Cerebellar cortex (tissue), 1 donor: ENCODE results near the gene CEBPE.
A peak's percentile ranks its signal among the peaks of the same experiment; 100 is the strongest.
"Not testable (repeated sequence)": the region's sequence is repeated elsewhere in the genome, so short reads cannot be mapped to it uniquely, and the experiment has no call there.

Experiments used
- DNase-seq: peaks from one replicate; pipeline ENCODE4 v3.0.0-alpha.2; 2015; ENCODE audit warnings: low spot score

Gene CEBPE

DNA sequence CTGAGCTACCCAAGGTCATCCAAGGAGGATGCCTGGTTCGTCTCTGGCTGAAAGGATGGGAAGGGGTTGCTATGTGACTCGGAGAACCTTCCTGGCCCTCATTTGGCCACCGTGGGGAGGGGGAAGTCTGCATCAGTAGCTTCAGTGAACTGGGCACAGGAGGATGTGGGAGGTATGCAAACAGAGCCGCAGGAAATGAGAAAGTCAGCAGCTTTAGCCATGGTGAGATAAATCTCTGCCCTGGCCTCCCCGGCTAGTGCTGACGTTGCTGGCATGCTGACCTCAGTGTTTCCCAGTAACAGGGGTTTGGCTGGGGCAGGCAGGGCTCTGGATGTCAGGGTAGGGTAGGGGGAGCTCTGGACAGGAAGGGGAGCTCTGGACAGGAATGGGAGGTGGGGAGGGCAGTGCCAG, 2.3 kb upstream of the CEBPE start:
- DNase-seq, result peak; percentile 12

DNA sequence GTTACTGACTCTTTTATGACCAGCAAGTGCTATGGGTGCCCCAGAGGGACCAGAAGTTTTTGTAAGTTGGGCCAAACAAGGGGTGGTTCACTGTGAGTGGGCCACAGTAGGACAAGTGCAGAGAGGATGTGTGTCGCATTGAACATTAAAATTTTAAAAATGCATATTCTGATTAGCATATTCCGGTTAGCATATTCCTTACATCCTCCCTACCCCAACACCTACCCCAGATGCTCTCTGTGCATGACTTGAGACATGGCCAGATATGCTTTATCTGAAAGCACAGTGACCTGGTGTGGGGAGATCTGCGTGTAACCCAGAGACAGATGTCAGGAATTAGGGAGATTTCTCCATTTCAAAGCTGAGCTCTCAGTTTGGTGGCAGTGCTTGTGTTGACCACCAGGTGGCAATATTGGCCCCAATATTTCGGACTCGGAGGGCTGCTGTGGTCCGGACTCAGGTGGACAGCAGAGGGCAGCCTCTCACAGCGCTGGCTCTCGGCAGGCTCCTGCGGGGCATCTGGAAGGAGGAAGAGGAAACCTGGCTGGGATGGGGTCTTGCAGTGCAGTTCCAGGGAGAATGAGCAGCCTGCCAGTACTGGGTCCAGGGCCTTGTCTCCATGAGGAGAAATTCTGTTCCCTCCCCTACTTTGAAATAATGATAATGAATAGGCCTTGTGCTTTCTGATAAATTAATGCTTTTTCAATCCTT, 1.6 kb upstream of the CEBPE start:
- DNase-seq, result peak; percentile 91

DNA sequence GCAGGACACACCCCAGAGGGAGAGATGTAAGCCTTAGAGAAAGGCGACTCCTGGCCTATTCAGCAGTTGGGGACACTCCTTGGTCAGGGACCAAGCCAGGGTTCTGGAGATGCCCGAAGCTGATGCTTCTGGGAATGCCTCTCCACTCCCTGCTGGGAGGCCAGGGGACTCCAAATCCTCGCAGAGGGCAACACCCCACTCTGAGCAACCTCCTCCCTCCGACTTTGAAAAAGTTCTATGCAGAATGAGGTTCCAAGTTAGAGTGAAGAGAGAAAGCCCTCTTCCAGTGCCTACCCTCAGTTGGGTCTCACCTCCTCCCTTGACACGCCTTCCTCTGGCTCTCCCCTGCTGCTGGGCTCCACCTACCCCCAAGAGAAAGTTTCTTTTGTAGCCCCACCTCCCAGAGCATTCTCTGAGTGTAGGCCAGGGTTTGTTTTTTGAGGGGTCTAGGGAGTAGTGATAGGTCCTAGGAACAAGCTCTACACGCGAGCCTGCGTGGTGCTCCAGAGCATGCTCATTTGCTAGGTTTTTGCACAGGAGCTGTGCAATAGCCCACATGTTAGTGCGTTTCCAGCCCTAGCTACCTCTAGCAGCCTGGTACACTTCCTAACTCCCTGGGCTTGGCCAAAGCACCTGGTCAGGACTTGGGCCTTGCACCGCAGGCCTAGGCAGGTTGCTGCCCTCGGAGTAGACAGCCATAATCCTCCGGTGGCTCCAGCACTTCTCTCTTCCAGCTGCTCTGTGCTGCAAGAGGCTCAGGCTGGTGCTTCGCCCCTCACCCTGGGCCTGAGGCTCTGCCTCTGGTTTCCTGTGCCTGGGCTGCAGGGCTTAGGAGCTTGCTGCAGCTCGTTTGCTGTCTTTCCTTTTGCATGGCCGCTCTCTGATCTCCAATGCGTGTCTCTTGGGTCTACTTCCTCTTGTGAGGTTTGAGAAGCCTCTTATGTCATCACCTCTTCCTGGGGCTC, 590 bp upstream of the CEBPE start:
- no peak for DNase-seq

DNA sequence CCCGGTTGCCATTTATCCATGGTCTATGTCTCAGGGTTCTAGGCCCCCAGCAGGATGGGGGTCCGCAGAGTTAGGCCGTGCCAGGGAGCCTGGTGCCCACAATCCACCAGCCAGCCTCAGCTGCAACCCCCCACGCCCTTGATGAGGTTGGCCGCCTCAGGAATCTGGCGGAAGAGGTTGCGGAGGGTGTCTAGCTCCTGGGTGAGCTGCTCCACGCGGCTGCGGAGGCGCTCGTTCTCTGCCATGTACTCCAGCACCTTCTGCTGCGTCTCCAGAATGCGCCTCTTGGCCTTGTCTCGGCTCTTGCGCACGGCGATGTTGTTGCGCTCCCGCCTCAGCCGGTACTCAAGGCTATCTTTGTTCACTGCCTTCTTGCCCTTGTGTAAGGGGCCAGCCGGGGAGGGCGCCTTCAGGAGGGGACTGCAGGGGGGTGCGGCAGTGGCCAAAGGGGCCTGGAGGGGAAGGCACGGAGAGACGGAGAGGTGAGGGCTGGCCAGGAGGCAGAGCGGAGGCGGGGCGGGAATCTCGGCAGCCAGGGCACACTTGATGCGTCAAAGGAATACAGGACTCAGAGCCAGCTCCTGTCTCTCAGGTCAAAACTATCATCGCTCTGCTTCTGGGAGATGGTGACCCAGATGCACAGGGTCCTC, 1.6 kb downstream of the CEBPE start:
- DNase-seq, result no peak

DNA sequence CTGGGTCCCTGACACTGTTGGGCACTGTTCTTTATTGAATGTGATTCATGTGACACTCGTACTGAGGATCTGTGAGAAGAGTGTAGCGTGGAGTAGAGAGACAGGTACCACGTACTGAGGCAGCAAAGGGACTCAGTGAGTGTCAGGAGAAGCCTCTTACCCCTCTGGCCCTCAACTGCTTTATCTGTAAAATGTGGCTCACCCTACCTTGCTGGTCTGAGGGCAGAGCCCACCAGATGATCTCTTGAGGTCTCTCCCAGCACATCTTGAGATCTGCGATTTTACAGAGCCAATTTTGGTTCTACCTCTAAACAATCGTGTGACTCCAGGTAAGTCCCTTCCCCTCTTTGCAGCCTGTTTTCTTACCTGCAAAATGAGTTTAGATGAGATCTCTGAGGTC, 3.1 kb downstream of the CEBPE start:
- no peak for DNase-seq

DNA sequence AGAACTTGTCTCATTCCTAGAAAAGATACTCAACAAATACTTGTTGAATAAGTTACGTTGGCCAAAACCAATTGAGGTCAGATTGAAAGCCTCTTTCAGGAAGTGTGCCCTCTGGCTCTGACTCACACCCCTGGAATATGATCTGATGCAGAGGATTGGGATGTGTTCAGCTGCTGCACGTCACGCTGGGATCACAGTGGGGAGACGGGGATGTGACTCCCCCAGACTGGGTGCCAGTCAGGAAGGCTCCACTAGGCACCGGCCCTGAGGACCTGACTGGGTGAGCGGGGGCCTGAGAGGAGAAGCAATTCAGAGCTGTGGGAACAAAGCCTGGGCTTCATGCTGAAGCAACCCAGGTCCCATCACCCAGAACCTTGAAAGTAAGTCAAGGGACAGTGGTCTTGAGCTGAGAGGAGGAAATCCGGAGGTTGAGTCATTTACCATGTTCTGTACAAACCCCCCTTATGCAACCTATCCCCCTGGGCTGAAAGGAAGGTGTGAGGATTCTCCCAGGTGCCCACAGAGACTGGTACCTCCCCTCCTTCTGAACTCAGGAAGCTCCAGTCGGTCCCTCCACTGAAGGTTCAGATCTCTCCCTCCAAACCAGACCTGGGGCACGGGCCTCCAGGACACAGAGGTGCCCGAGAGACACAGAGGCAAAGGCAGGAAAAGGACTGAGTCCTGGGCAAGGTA, 3.9 kb downstream of the CEBPE start:
- no peak for DNase-seq

DNA sequence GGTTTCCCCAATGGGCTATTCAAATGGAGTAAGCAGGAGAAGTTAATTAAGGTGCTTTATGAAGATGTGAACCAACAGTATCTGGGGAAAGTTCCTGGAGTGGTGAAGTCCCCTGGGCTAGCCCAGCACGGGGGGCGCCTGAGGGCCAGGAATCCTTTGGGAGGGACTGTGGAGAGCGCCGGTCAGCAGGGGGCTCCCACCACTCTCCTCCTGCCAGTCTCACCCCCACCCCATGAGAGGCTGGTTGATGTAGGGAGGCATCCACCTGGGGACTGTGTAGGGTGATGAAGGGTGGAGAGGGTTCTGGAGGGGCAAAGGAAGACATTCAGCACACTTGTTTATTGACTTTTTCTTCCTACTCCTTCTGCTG, 4.4 kb downstream of the CEBPE start:
- no peak for DNase-seq

DNA sequence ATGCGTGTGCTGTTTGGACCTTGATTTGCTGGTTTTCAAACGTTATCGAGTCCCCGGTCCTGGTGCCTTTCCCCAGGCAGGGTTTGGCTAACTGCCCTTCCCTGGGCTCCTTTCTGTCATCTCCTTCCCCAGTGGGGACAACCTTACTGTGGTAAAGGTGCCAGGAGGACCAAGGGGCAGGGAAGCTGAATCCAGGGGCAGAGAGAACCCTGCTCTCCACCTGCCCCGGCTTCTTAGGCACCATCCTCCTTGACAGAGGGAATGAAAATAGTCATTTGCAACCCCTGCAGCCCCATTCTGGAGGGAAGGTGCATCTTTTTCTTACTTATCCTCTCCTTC, 5.0 kb downstream of the CEBPE start:
- DNase-seq, result no peak

DNA sequence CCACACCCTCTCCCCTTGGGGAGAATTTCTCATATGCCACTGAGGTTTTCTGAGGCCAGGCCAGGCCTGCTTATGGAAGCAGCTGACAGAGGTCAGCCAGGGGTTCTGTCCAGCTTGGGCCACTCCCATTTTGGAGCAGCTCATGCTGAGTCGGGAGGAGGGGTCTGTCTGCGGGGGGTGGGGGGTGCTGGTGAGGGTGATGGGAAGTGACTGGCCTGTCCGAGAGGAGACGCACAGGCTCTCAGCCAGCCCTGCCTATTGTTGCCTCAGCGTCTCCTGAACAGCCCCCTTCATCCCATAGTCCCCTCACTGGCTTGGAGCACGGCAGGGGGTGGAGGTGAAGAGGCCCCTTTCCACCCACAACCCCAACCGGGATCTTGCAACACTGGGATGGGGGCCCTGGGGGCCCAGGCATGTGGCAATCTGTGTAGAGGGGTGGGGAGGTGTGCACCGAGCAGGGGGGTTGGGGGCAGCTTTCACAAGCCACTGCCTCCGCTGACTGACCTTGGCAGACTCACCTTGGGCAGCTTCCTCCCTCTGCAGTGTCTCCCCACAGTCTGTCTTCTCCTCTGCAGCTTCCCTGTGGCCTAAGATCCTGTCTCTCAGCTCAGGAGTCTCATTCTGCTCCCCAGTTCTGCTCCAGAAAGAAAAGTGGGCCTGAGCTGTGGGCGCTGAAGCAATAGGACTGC, 5.5 kb downstream of the CEBPE start:
- no peak for DNase-seq

DNA sequence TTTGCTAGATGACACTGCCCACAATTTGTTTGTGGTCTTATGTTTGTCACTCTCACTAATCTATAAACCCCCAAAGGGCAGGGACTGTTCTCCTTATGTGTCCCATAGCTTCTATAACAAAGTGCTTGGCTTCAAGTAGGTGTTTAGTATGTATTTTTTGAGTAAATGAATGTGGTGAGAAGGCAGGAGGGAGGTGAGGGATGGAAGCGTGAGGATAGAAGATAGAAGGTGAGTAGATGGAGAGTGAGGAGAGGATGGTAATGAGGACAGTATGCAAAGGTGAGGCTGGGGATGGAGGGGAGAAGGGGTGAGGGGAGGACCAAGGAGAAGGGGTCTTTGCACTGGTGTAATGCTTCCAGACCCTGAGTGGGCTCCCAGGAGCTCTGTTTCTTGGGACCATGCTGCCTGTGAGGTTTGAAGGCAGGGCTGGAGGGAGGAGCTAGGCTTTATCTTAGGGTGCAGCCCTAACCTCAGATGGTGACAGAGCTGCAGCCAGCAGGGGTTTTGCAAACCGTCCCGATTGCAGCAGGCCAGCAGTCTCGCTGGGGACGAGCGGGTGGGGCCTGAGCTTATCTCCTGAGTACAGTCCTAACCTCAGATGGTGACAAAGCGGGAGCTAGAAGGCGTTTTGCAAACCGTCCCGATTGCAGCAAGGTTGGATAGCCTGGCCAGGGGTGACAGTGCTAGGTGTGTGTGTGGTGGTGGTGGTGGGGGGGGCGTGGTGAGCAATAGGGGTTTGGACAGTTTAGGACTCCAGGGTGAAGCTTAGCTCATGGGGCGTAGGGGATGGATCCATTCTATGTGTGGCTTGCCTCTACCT, 6.5 kb downstream of the CEBPE start:
- no peak for DNase-seq

DNA sequence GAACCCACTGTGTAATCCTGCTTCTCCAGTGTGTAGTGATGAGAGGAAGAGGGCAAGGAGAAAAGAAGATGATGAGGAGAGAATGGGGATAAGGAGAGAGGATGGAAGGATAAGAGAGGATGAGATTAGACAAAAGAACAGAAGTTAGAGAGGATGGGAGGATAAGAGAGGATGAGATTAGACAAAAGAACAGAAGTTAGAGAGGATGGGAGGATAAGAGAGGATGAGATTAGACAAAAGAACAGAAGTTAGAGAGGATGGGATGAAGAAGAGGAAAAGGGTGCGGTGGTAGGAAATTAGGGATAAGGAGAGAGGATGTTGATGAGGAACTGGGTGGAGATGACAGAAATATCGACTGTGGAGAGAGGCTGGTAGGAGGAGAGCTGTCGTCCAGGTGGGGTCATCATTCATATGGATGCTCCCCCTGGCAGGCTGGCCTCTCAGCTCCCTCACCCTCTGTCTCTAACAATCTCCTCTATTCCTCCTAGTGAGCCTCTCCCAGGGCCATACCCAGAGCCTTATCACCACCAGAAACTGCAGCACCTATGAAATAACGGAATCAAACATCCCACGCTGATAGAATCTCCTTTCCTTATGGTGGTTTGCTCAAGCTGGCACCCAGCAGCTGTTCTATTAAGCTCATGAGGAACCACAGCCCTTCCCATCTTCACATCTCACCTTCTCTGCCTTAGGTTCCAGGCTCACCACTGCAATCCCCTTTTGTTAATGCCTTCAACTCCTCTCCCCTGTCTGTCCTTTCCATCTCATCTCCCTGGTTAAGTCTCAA, 8.3 kb downstream of the CEBPE start:
- no peak for DNase-seq

DNA sequence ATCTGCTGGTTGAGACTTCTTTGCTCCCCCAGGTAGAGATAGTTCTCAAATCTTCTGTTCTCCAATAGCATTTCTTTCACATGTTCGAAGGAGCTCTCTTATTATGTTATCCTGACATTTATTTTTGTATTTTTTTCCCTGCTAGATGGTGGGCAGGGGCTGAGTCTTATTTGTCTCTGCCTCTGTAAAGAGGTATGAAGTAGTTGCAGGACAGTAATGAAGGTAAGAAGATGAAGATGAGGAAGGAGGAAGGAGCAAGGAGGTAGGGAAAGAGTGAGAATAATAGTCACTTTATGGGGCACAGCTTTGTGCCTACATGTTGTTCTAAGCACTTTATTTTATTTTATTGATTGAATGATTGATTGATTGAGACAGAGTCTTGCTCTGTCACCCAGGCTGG, 9.3 kb downstream of the CEBPE start:
- no peak for DNase-seq

DNA sequence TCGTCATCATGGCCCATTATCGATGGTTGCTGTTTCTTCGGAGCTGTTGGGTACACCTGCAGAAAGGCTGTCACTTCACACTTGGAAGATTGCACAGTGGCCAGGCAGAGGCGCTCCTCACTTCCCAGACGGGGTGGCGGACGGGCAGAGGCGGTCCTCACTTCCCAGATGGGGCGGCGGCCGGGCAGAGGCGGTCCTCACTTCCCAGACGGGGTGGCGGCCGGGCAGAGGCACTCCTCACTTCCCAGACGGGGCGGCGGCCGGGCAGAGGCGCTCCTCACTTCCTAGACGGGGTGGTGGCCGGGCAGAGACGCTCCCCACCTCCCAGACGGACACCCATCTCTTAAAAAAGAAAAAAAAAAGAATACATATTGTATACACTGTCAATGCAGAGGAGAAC, 10.9 kb downstream of the CEBPE start:
- not testable (repeated sequence) for DNase-seq

DNA sequence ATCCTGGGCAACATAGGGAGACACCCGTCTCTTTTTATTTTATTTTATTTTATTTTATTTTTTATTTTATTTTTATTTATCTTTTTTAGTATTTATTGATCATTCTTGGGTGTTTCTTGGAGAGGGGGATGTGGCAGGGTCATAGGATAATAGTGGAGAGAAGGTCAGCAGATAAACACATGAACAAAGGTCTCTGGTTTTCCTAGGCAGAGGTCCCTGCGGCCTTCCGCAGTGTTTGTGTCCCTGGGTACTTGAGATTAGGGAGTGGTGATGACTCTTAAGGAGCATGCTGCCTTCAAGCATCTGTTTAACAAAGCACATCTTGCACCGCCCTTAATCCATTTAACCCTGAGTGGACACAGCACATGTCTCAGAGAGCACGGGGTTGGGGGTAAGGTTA, 11.4 kb downstream of the CEBPE start:
- not testable (repeated sequence) for DNase-seq

DNA sequence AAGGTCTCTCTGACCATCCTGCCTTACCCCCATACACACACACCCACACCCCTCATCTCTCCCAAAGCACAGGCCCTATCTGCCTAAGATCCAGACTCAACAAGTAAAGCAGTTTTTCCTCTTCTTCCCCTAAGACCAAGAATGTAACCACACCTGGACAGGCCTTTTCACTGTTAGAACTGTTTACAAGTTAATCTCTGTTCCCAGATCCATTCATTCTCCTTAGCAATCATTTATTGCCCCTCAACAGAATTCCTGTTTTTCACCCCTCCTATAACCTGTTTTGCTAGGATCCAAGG, 12.4 kb downstream of the CEBPE start:
- no peak for DNase-seq

DNA sequence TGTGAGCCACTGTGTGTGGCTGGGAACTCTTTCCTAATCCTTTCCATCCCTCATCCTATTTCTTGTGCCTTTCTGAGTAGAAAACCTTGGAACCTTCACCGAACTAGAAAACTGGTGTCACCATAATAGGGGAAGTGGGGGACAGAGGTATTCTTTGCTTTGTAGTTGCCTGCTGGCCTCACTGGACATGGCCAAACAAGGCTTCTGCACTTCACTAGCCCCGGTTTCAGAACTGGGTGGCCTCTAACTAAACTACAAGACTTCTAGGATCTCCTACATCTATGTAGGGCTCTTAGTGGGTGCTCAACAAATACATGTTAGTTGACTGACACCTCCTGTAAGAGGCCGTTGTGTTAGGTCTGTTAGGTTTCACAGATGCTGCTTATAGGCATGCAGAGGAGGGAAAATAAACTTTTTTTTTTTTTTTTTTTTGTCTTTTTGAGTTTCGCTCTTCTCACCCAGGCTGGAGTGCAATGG, 13.7 kb downstream of the CEBPE start:
- no peak for DNase-seq

DNA sequence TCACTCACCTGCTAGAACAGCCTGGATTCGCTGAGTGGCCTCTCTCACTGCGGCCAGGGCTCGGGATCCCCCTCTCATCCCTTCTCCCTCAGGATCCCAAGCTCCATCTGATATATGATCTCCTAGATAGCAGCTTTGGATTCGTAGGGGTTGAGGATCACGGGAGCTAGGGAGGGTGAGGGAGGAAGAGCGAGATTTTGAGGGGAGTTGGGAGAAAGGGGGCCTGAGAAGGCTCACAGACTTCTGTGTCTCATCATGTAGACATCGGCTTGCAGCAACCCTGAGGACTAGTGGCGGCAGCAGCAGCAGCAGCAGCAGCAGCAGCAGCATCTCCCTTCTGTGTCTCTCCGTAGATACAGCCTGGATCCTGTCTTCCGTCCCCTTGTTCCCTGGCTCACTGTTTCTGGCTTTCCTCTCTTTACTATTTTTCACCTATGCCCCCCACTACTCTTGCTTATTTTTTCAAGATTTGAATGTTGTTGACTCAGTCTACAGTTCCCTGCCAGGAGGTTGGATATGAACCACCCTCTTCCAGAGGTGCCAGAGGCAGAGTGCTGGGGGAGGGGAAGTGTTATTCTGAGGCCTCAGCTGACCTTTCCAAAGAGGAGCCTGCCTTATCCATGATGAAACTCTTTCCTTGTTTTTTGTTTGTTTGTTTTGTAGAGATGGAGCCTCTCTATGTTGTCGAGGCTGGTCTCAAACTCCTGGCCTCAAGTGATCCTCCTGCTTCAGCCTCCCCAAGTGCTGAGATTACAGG, 14.3 kb downstream of the CEBPE start, which contains the start of gene CIROP:
TSS of gene CIROP (minus strand) at position 399 of the 757 bp plus-strand sequence. CDS start at position 330, 69 bp downstream.
- DNase-seq, result no peak

DNA sequence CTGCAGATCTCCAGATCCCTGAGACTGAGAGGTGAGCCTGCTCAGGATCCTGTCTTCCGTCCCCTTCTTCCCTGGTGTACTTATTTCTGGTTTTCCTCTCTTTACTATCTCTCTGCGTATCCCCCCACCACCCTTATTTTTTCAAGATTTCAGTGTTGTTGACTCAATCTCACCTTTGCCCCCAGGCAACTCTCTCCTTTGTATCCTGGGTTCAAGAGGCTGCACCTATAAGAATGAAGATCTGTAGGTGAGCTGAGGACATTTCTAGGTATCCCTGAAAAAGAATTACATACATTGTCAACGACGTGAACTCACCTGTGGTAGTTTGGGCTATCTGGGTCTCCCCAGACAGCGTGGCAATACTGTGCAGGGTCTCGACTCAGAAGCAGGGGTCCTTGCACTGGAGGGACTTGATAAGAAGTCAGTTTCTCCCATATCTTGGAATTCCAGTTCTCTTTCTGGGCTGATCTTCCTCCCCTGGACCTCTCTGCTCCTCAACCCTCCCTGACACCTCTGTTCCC, 14.9 kb downstream of the CEBPE start:
- no peak for DNase-seq

DNA sequence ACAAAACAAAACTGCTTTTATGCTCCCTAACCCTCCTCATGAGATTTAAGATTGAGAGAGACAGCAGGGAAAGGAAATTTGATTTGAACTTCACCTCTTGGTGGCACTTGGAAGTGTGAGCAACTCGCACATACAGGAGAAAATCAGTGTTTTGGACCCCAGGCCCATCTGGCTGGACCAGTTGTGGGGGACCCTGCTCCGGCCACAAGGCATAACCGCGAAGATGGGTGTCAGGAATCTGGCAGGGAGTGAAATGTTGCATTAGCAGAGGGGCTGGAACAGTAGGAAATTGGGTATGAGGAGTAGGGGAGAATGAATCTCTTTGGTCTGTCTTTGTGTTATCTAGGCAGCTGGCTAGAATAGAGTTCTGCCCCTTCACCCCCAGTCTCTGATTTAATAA, 15.5 kb downstream of the CEBPE start:
- DNase-seq, result no peak
